HepG2 (cell line): ENCODE data around the gene CMTM8. TPM values are rescaled to one million over a fixed set of nuclear protein-coding genes. Genes with fewer than 3 reads are reported as not detected.

ENCODE experiments used
- BCLAF1 ChIP-seq: fragments of 450-650 bp; IDR thresholded peaks from 2 replicates; pipeline ENCODE4 v1.6.1; 2017; ENCODE audit warnings: mild to moderate bottlenecking
- CEBPZ ChIP-seq: IDR thresholded peaks from 2 replicates; pipeline ENCODE4 v1.6.1; 2012; ENCODE audit warnings: low read length, improper control_type of control experiment
- ETV6 ChIP-seq: sonication (generic); formaldehyde crosslinking; conservative IDR thresholded peaks from 2 replicates; pipeline ENCODE4 v1.4.0; 2020; ENCODE audit warnings: missing genetic modification reagents
- HCFC1 ChIP-seq: fragments of 150-350 bp; IDR thresholded peaks from 2 replicates; pipeline ENCODE4 v1.6.1; 2014; ENCODE audit warnings: low read depth, low read length
- KLF12 ChIP-seq: sonication (generic); formaldehyde crosslinking; IDR thresholded peaks from 2 replicates; pipeline ENCODE4 v1.4.0; 2020; ENCODE audit warnings: missing genetic modification reagents, borderline replicate concordance
- PAX8 ChIP-seq: sonication (generic); formaldehyde crosslinking; IDR thresholded peaks from 2 replicates; pipeline ENCODE4 v1.8.0; 2022; ENCODE audit warnings: mild to moderate bottlenecking, missing genetic modification reagents, borderline replicate concordance
- PRPF4 ChIP-seq: fragments of 200-400 bp; formaldehyde crosslinking; IDR thresholded peaks from 2 replicates; pipeline ENCODE4 v1.6.1; 2016; ENCODE audit warnings: low read length, low read depth; ENCODE audit not compliant: poor library complexity, severe bottlenecking
- RBM39 ChIP-seq: fragments of 200-400 bp; formaldehyde crosslinking; IDR thresholded peaks from one replicate; pipeline ENCODE4 v1.6.1; 2018; ENCODE audit warnings: antibody characterized with exemption, mild to moderate bottlenecking, low read depth, low read length; ENCODE audit not compliant: poor library complexity, severe bottlenecking
- RERE ChIP-seq: IDR thresholded peaks from 2 replicates; pipeline ENCODE4 v1.6.1; 2016; ENCODE audit warnings: low read depth, missing genetic modification reagents, missing compliant biosample characterization
- RFXANK ChIP-seq: IDR thresholded peaks from 2 replicates; pipeline ENCODE4 v1.6.1; 2016
- SRSF4 ChIP-seq: fragments of 200-400 bp; formaldehyde crosslinking; IDR thresholded peaks from one replicate; pipeline ENCODE4 v1.6.1; 2018; ENCODE audit warnings: mild to moderate bottlenecking, low read depth, low read length, moderate library complexity; ENCODE audit not compliant: poor library complexity, severe bottlenecking
- STAT5B ChIP-seq: sonication (generic); formaldehyde crosslinking; IDR thresholded peaks from 2 replicates; pipeline ENCODE4 v1.4.0; 2020; ENCODE audit warnings: missing genetic modification reagents
- ZMAT3 ChIP-seq: sonication (generic); formaldehyde crosslinking; conservative IDR thresholded peaks from 2 replicates; pipeline ENCODE4 v1.7.0; 2021; ENCODE audit warnings: missing genetic modification reagents
- ZNF644 ChIP-seq: IDR thresholded peaks from 2 replicates; pipeline ENCODE4 v1.6.1; 2016; ENCODE audit warnings: low read depth
- ZNF7 ChIP-seq: IDR thresholded peaks from 2 replicates; pipeline ENCODE4 v1.6.1; 2016; ENCODE audit warnings: missing biosample characterization, missing genetic modification reagents
- ZNF777 ChIP-seq: sonication (generic); formaldehyde crosslinking; IDR thresholded peaks from 2 replicates; pipeline ENCODE4 v1.4.0; 2020; ENCODE audit warnings: missing genetic modification reagents
- polyA plus RNA-seq, 8 experiments: library from polyadenylated mRNA; depleted of rRNA in 3 of 8; stranded (reverse) in 7 of 8; unstranded in 1 of 8; fragments of >200 nt; fragmentation: Illumina TruSeq in 4 of 8; extraction: Trizol in 4 of 8; gene quantifications; 2 replicates each; pipeline versions ENCODE4 v1.2.1 to v1.2.3, GENCODE V29; 2011 to 2016; ENCODE audit warnings: low read depth in 4 of 8, missing spikeins in 1 of 8, mixed read lengths in 1 of 8; ENCODE audit not compliant: insufficient read depth in 1 of 8
- total RNA-seq, 5 experiments: library from RNA; depleted of rRNA; stranded (reverse); fragments of >200 nt; fragmentation: Illumina TruSeq; extraction: Trizol; gene quantifications; 2 replicates each; pipeline ENCODE4 v1.2.3, GENCODE V29; 2016; ENCODE audit warnings: low read depth in 1 of 5
- TF ChIP-seq, protein P1 (sequence below): sonication (generic); formaldehyde crosslinking; IDR thresholded peaks from 2 replicates; pipeline ENCODE4 v1.8.1; 2023; ENCODE audit warnings: mild to moderate bottlenecking, missing genetic modification reagents

CMTM8 gene
- total and polyA plus RNA-seq, 2 of the 13 experiments (the other 11 are each of a cell fraction or from before 2014, with no cell fraction given) = 8.9 to 15.8 TPM

- TF ChIP-seq CEBPZ (no peak), STAT5B (CRISPR knock-in tag) (no peak), RERE (CRISPR knock-in tag) (no peak), ZMAT3 (CRISPR knock-in tag) (peak; percentile 84), KLF12 (CRISPR knock-in tag) (peak; percentile 69; the same call in 1 of the 2 replicates), PRPF4 (no peak), RFXANK (no peak), HCFC1 (no peak), ZNF644 (peak; percentile 39; the same call in 1 of the 2 replicates), ZNF7 (no peak), PAX8 (CRISPR knock-in tag) (no peak), ZNF777 (CRISPR knock-in tag) (no peak), SRSF4 (no peak), BCLAF1 (no peak), ETV6 (CRISPR knock-in tag) (no peak), RBM39 (peak; percentile 92)
- TF ChIP-seq, protein P1, sequence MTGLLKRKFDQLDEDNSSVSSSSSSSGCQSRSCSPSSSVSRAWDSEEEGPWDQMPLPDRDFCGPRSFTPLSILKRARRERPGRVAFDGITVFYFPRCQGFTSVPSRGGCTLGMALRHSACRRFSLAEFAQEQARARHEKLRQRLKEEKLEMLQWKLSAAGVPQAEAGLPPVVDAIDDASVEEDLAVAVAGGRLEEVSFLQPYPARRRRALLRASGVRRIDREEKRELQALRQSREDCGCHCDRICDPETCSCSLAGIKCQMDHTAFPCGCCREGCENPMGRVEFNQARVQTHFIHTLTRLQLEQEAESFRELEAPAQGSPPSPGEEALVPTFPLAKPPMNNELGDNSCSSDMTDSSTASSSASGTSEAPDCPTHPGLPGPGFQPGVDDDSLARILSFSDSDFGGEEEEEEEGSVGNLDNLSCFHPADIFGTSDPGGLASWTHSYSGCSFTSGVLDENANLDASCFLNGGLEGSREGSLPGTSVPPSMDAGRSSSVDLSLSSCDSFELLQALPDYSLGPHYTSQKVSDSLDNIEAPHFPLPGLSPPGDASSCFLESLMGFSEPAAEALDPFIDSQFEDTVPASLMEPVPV = peak; percentile 61; the same call in 1 of the 2 replicates
These were observed 163.1 kb downstream of the CMTM8 start (continued) for GRCh38 chr3:32401556-32402081.
